SHP77 treated with DMSO at 0.1 percent for 48 hours (cell line): ENCODE measurements around the gene IQCF2.
"Not testable (repeated sequence)": the region's sequence is repeated elsewhere in the genome, so short reads cannot be mapped to it uniquely, and the experiment has no call there.

ENCODE experiments used
- DNase-seq: peaks from one replicate; lab custom pipeline; 2025; lab: John Stamatoyannopoulos, UW

IQCF2 gene

DNA sequence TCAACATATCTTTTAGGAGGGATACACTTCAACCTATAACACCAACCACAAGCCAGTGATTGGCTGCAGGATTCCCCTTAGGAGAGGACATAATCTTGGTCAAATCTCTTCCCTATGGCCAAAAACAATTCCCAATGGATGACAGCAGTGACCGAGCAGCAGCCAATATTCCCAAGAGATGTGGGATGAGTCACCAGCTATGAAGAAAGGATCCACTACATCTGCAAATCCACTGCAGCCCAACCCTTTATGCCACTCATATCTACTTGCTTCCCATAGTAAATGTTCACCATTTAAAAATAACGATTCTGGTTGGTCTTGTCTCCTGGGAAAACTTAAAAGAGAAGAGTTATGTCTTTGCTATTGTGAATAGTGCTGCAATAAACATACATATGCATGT is 18.5 kb downstream of the IQCF2 start:
- no peak for DNase-seq

DNA sequence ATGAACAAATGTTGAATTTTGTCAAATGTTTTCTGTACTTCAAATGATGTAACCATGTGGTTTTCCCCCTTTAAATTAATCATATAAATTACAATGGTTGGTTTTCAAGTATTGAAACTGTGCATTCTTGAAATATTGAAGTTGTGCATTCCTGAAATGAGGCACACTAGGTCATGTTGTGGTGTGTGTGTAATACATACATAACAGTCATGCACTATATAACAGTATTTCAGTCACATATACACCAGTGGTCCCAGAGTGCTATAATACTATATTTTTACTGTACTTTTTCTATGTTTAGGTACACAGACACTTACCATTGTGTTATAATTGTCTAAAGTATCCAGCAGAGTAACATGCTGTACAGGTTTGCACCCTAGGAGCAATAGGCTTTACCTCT is 25.0 kb downstream of the IQCF2 start:
- DNase-seq, result no peak

DNA sequence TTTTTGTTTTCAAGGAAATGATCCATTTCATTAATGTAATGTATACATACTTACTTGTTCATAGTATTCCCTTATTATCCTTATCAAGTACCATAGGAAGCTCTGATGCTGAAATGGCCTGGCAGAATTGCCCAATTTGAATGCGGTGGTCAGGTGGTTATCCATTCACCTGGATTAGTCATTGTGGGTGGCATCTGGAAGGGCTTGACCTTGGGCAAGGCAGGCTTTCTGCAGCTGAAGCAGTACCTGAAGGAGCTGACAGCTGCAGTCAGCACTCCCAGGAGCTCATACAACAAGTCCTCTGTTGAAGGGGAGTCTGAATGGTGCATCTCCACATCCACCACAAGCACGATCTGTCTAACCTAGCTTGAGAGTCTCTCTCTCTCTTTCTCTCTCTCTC is 26.2 kb downstream of the IQCF2 start:
- no peak for DNase-seq

DNA sequence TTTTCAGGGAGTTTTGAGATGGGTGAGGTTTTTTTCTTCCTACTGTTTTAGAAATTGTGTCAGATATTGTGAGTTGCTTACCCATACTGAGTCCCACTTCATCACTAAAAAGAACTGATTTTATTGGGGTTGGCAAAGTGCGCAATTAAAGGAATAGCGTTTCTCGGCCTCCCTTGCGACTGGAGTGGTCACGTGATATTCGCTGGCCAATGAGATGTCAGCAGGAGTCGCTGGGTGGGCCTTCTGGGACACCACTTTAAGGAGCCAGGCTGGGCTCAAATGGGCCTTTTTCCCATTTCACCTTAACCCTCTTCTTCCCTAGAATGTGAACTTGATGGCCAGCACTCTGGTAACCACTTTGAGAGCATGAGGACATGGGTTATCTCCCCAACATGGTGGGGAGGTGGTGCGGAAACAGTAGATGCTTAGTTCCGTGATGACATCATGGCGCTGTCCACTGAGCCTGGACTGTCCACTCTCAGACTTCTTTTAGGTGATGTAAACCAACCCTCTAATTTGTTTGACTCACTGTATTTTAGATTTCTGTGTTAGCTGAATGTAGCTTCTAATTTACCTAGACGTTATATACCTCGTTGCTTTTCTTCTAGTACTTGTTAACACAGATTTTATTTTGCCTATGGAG is 27.2 kb downstream of the IQCF2 start:
- no peak for DNase-seq

DNA sequence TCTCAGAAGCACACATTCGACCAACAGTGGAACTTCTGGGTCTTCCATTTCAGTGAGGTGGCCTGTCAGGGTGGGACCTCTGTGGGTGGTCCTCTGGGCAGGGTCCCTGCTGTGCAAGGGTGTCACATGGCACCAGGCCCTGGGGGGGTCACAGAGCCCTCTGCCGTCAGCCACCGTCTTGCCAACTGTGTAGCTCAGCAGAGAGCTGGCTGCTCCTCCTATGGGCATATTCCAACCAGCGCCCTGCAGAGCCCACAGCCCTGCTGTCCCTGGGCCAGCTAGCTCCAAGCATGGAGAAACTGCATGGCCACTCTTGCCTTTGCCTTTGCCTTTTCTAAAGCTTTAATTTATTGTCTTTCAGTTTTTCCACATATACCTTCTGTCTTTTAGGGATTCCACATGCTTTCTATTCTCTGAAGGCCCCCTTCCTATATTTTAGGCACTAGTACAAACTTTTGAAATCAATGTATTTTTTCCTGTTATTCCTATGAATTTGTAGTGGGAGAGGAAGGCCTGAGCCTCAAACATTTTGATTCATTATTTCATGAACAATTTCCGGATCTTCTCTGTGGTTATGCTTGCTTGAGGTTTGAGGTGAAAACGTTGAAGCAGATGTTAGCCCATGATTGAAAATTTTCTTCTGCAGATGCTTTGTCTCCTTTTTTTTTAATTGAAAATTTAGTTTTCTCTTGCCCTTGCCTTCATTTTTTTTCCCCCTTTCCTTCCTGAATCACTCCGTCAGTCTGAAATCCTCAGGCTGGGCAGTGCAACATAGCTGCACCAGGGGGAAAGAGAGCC is 30.0 kb downstream of the IQCF2 start:
- no peak for DNase-seq

DNA sequence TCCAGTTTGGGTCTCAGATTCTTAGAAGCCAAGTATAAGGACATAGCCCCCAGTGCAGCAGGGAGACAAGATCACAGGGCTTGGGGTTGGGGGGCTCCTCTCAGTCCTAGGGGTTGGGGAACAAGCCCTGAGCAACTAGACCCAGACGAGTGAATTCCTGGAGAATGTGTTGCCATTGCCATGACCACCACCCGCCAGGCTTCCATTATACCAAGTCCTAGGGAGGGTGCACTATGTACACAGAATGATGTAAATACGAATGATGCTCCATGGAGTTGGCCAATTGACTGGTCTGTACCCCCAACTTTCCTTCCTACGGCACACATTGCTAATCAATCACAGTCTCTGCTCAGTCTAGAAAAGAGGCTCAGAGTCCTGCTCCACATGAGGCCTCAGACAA is 33.0 kb downstream of the IQCF2 start:
- no peak for DNase-seq

DNA sequence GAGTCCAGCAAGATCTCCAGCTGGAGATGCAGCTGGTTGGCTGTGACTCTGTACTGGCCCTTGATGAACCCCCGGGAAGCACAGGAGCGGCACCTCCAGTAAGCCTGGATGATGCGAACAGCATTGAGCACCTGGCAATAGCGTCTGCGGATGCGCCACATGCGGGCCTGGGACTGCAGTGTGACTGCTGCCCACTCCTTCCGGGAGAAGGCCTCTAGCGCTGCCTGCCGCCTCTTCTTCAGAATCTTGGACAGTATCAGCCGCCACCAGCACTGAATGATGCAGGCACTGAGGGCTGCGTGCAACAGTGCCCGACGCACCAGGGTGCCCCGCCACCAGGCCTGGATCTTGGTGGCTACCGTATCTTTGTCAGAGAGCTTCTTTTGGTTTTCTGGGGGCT is 33.5 kb downstream of the IQCF2 start:
- DNase-seq, result no peak

DNA sequence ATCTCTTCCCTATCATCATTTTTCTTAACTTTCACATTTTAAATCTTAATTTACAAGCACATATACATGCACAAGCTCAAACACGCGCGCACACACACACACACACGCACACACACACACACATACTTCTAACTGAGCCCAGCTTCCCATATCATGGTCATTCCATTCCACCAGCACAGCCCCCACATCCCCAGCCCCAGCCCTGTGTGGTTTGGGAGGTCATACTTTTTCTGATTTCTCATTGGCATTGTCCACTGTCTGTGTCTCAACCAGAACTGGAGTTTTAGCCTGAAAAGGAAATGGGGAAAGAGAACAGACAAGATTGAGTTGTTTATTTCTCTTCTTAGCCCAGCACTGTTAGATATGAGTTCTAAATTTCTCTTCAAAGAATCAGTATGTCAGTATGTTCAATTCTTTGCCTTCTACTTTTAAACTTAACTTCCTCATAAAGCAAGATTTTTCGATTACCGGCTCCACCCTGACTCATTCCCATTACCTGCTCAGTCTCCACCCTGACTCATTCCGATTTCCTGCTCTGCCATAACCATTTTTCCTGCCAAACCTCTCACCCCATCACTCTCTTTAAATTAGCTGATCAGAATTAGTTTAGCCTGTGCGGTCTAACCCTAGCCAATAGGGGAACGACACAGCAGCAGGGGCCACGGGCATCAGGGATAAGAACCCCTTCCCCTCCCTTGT is 35.3 kb downstream of the IQCF2 start:
- no peak for DNase-seq

DNA sequence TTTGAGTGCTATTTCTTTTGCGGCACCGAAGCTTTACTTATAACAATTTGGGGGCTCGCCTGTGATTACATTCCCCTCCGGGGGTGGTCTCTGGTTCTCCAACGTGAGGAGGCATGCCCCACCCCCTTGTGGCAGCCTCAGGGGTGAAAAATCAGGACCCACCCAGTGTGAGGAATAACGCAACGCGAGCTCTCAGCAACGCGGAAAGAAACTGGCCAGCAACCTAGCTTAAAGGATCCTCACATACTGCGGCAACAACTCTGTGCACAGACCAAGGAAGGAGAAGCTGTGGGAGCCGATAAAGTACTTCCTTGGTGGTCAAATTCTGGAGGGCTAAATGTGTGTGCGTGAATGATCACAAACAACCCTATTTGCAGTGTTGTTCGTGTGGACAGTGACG is 36.0 kb downstream of the IQCF2 start:
- DNase-seq, result no peak

DNA sequence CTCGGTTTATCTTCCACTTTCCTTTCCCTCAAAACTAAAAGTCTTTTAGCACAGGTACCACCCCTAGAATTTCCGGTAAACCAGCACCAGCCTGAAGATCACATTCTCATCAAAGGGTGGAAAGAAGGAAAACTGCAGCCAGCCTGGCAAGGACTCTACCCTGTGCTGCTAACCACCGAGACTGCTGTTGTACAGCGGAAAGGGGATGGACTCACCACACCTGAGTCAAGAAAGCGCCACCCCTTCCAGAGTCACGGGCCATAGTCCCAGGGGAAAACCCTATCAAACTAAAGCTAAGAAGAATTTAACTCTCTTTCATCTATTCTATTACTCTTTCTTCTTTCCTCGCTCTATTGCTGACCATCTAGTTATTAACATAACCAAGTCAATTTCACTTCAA is 38.6 kb downstream of the IQCF2 start:
- DNase-seq, result not testable (repeated sequence)

DNA sequence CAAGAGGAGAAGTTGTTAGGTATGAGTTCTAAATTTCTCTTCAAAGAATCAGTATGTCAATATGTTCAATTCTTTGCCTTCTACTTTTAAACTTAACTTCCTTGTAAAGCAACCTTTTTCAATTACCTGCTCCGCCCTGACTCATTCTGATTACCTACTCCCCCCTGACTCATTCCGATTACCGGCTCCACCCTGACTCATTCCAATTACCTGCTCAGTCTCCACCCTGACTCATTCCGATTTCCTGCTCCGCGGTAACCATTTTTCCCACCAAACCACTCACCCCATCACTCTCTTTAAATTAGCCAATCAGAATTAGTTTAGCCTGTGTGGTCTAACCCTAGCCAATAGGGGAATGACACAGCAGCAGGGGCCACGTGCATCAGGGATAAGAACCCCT is 40.9 kb downstream of the IQCF2 start:
- not testable (repeated sequence) for DNase-seq

DNA sequence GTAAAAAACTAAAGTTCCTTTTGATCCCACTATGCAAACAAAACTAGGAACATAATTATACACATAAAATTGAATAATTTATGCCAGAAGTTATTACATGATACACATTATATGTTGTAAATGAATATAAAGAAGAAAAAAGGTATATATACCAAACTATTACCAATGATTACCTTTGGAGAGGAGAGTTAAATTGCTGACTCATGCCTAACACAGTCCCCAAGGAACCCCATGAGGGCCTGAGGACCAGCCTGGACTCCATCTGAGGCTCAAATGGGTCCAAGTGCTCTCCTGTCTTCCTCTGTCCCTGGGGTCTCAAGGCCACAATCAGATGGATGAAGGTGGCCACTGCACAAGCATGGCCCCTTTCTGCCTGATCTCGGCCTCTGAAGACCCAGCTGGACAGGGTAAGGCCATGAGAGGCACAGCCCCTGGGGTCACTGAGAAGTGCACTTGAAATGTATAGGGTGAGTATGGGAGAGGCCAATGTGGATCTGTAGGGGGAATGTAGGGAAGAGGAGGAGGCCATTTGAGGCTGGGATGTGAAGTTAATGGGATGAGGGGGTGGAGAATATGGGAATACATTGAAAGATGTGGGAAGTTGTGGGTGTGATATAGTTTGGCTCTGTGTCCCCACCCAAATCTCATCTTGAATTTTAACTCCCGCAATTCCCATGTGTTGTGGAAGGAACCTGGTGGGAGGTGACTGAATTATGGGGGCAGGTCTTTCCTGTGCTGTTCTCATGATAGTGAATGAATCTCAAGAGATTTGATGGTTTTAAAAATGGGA is 42.8 kb downstream of the IQCF2 start:
- DNase-seq, result no peak

DNA sequence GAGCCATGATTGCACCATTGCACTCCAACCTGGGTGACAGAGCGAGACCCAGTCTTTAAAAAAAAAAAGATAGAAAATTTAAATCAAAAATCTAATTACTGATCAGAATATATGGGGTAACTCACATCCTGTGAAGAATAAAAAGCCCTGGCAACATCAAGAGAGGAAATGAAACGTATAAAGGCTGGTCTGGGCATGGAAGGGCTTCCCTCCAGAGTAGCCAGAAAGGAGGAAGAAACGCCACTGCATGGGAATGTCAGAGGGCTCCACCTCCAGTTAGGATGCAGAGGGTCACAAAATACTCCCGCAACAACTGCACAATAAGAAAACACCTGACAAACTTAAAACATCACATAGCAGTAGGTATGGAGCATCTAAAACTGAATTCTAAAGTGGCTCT is 46.6 kb downstream of the IQCF2 start:
- no peak for DNase-seq
